PC-3 (cell line): ENCODE data around the gene KCNT2. TPM values are rescaled to one million over a fixed set of nuclear protein-coding genes. Genes with fewer than 3 reads are reported as not detected.
A peak's percentile ranks its signal among the peaks of the same experiment; 100 is the strongest.

ENCODE experiments used
- ATAC-seq: fragments of 200-7000 bp; cut with Tn5 transposase; 2 replicates; pipeline ENCODE4 v1.9.1; 2020; ENCODE audit warnings: mild to moderate bottlenecking, moderate library complexity
- BruUV-seq: library from RNA; stranded (reverse); fragments of 400-500 nt; replicated peaks from 2 replicates; lab custom pipeline; 2021; lab: Mats Ljungman, UMichigan
- CTCF ChIA-PET: fragments of 300-600 bp; sonication (Branson Sonifier 250); formaldehyde crosslinking; loops from one replicate; lab custom pipeline; 2022; ENCODE audit warnings: antibody characterized with exemption; lab: Charles Lee
- POLR2A ChIA-PET: fragments of 300-600 bp; sonication (Branson Sonifier 250); formaldehyde crosslinking; loops from one replicate; lab custom pipeline; 2022; ENCODE audit warnings: antibody characterized with exemption; ENCODE audit not compliant: unreplicated experiment; lab: Charles Lee
- DNase-seq: peaks from one replicate; pipeline ENCODE4 v3.0.0-alpha.2; 2015
- H2AFZ ChIP-seq: fragments of 300-600 bp; sonication (generic); 2 replicates; pipeline ENCODE4 v1.6.0; 2016; ENCODE audit warnings: antibody characterized with exemption, low read length
- H3F3A ChIP-seq: fragments of 300-600 bp; sonication (generic); one replicate; pipeline ENCODE4 v1.6.0; 2017; ENCODE audit warnings: antibody characterized with exemption, low read length, control low read depth, mild to moderate bottlenecking; ENCODE audit not compliant: unreplicated experiment
- H3K27ac ChIP-seq: fragments of 300-600 bp; sonication (generic); 2 replicates; pipeline ENCODE4 v1.5.1; 2016; ENCODE audit warnings: mild to moderate bottlenecking, low read length
- H3K27me3 ChIP-seq: fragments of 300-600 bp; sonication (generic); 2 replicates; pipeline ENCODE4 v1.6.1; 2016; ENCODE audit warnings: low read length, mixed read lengths
- H3K36me3 ChIP-seq: fragments of 300-600 bp; sonication (generic); 2 replicates; pipeline ENCODE4 v1.6.1; 2016; ENCODE audit warnings: low read depth, mixed run types, low read length, mixed read lengths
- H3K4me1 ChIP-seq: fragments of 300-600 bp; sonication (generic); 2 replicates; pipeline ENCODE4 v1.5.1; 2016; ENCODE audit warnings: low read length; ENCODE audit not compliant: insufficient read depth
- H3K4me2 ChIP-seq: fragments of 300-600 bp; sonication (generic); 2 replicates; pipeline ENCODE4 v1.6.0; 2016; ENCODE audit warnings: low read length
- H3K4me3 ChIP-seq: fragments of 300-600 bp; sonication (generic); 2 replicates; pipeline ENCODE4 v1.5.1; 2016; ENCODE audit warnings: mild to moderate bottlenecking, low read length, mixed read lengths
- H3K79me2 ChIP-seq: fragments of 300-600 bp; sonication (generic); 2 replicates; pipeline ENCODE4 v1.6.1; 2017; ENCODE audit warnings: low read length, mixed read lengths
- H3K9ac ChIP-seq: fragments of 300-600 bp; sonication (generic); 2 replicates; pipeline ENCODE4 v1.6.0; 2016; ENCODE audit warnings: mild to moderate bottlenecking, low read length
- H3K9me2 ChIP-seq: fragments of 300-600 bp; sonication (generic); replicated peaks from 2 replicates; pipeline ENCODE4 v1.6.1; 2016; ENCODE audit warnings: mixed run types, low read length, mixed read lengths
- H3K9me3 ChIP-seq: fragments of 300-600 bp; sonication (generic); 2 replicates; pipeline ENCODE4 v1.6.1; 2016; ENCODE audit warnings: low read length, mixed read lengths
- H4K20me1 ChIP-seq: fragments of 300-600 bp; sonication (generic); 2 replicates; pipeline ENCODE4 v1.6.1; 2016; ENCODE audit warnings: low read length, mixed read lengths
- CTCF ChIP-seq: fragments of 300-600 bp; sonication (generic); conservative IDR thresholded peaks from 2 replicates; pipeline ENCODE4 v1.5.1; 2017; ENCODE audit warnings: antibody characterized with exemption, low read depth, mild to moderate bottlenecking, low read length
- EZH2 ChIP-seq: fragments of 300-600 bp; sonication (generic); IDR thresholded peaks from one replicate; pipeline ENCODE4 v1.6.1; 2017; ENCODE audit warnings: antibody characterized with exemption, mild to moderate bottlenecking, low read length; ENCODE audit not compliant: unreplicated experiment
- EZH2phosphoT487 ChIP-seq: fragments of 300-600 bp; sonication (generic); IDR thresholded peaks from 2 replicates; pipeline ENCODE4 v1.6.1; 2018; ENCODE audit warnings: mild to moderate bottlenecking, antibody characterized with exemption, low read length, borderline replicate concordance
- intact Hi-C: fragments of 100-400 bp; cut with micrococcal nuclease; formaldehyde crosslinking; loops from 2 replicates; pipeline ENCODE4 v1.9.0; 2023
- total RNA-seq: library from RNA; depleted of rRNA; stranded (reverse); fragments of >200 nt; gene quantifications from 2 replicates; pipeline ENCODE4 v1.2.3, GENCODE V29; 2014

Gene KCNT2
- total RNA-seq, 1 experiment from 2014 or later, result 0.26 TPM

DNA sequence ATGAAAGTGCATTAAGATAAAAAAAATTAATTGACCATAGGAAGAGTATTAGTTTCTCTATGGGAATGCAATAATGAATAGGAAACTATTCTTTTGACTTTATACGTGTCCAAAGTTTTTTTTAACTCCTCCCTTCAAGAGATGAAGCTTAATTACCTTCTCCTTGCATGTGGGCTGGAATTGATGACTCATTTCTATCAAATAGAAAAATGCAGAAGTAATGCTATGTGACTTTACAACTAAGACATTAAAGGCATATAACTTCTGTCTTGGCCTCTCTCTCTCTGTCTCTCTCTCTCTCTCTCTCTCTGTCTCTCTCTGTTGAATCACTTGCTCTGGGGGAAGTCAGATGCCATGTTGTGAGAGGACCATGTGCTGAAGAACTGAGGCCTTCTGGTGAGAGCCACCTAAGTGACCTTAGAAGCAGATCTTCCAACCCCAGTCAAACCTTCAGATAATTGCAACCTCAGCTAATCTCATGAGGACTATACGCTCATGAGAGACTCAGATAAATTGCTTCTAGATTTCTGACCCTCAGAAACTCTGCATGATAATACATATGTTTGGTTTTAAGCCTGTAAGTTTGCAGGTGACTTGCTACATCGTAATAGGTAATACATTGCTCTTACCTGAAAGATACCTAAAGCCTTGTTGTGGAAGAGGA, 414.2 kb downstream of the KCNT2 start:
- Histone ChIP-seq H3K79me2 (no peaks in the 10 kb centered on the region), H3K9me3 (no peaks in the 10 kb centered on the region), H3F3A (no peaks in the 10 kb centered on the region), H3K27me3 (no peaks in the 10 kb centered on the region), H2AFZ (no peak overlapping the region), H3K27ac (no peak overlapping the region), H3K4me2 (no peak overlapping the region), H3K4me1 (no peaks in the 10 kb centered on the region), H4K20me1 (no peaks in the 10 kb centered on the region), H3K4me3 (no peak overlapping the region), H3K9ac (no peak overlapping the region), H3K36me3 (no peaks in the 10 kb centered on the region), H3K9me2 (no peaks in the 10 kb centered on the region)
- CTCF ChIA-PET, result no interaction called here
- ATAC-seq (peak; percentile 70), DNase-seq (peak; percentile 33)
- intact Hi-C loops, result no loop called here
- no TSS peak for BruUV-seq
- POLR2A ChIA-PET, result no interaction called here
- TF ChIP-seq EZH2phosphoT487, result no peak
- TF ChIP-seq CTCF, result no peak
- TF ChIP-seq EZH2, result no peak

DNA sequence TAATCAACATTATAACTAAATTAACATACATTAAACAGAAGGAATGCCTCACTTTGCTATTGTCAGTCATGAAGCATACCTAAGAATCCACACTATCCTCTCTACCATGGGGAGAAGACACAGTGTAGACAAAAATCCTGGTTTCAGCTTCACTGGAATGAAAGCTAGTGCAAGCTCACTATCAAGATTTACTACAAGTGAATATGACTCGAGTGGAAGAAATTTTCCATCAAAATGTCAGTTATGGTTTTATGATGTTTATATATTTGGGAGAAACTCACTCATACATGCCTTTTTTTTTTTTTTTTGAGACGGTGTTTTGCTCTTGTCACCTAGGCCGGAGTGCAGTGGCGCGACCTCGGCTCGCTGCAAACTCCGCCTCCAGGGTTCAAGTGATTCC, 424.3 kb downstream of the KCNT2 start:
- Histone ChIP-seq H3K79me2 (no peaks in the 10 kb centered on the region), H3K36me3 (no peaks in the 10 kb centered on the region), H3K4me3 (no peak overlapping the region), H3K4me1 (peaks cover 15% of the 10 kb centered on the region), H3K27ac (no peak overlapping the region), H3K9me3 (no peaks in the 10 kb centered on the region), H3K27me3 (no peaks in the 10 kb centered on the region), H3K4me2 (no peak overlapping the region), H3F3A (no peaks in the 10 kb centered on the region), H4K20me1 (no peaks in the 10 kb centered on the region), H3K9me2 (no peaks in the 10 kb centered on the region), H2AFZ (no peak overlapping the region), H3K9ac (no peak overlapping the region)
- peak; percentile 24 for DNase-seq
- CTCF ChIA-PET, result no interaction called here
- no peak for TF ChIP-seq EZH2
- TF ChIP-seq EZH2phosphoT487, result no peak
- TF ChIP-seq CTCF, result no peak
- intact Hi-C loops, result no loop called here
- BruUV-seq, result no TSS peak
- POLR2A ChIA-PET, result interaction anchor here (0.5 kb wide), 1 partner anchor 129 kb away, joined by 3 read pairs; no protein-coding TSS in a partner anchor
- no peak; the same call in 1 of the 2 replicates for ATAC-seq

DNA sequence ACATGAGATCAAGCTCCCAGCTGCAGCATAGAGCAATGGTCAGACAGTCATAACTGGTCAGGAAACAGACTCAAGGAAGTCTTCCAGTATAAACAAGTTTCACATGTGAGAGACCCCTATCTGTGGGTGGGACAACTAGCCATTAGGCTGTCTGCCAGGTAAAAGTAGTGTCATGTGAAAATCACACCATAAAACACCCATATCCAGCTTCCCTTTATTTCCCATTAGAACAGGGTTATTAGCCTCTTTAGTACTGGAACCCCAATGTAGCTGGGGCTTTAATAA, 426.7 kb downstream of the KCNT2 start:
- H3K27me3 ChIP-seq, result no peaks in the 10 kb centered on the region
- H3K9me3 ChIP-seq, result no peaks in the 10 kb centered on the region
- peaks cover 15% of the 10 kb centered on the region for H3K4me1 ChIP-seq
- H3K79me2 ChIP-seq, result no peaks in the 10 kb centered on the region
- H3F3A ChIP-seq, result no peaks in the 10 kb centered on the region
- H3K9ac ChIP-seq, result peak overlapping the region; percentile 14; the same call in 1 of the 2 replicates
- no peak for DNase-seq
- intact Hi-C loops, result no loop called here
- no peaks in the 10 kb centered on the region for H4K20me1 ChIP-seq
- TF ChIP-seq CTCF (no peak), EZH2 (no peak), EZH2phosphoT487 (no peak)
- POLR2A ChIA-PET, result no interaction called here
- no peak overlapping the region for H3K4me3 ChIP-seq
- peak; percentile 34 for ATAC-seq
- H3K36me3 ChIP-seq, result no peaks in the 10 kb centered on the region
- no peak overlapping the region for H2AFZ ChIP-seq
- H3K27ac ChIP-seq, result peak overlapping the region; percentile 71
- BruUV-seq, result no TSS peak
- H3K9me2 ChIP-seq, result no peaks in the 10 kb centered on the region
- CTCF ChIA-PET, result interaction anchor here (0.7 kb wide), 1 partner anchor 989 kb away, joined by 3 read pairs; no protein-coding TSS in a partner anchor
- H3K4me2 ChIP-seq, result peak overlapping the region; percentile 2
